ENCODE results near the gene TOMM20.

- no peak for TF ChIP-seq ZNF274 (IDR thresholded peaks at IDR 0.05; ENCODE audit: low read length)
- no peak for TF ChIP-seq ZNF274 (tag by site-specific recombination; IDR thresholded peaks at IDR 0.05; ENCODE audit: borderline replicate concordance)
- no peak for TF ChIP-seq YY1 (tag by site-specific recombination; IDR thresholded peaks at IDR 0.05)
- TF ChIP-seq ZNF391 (tag by site-specific recombination; IDR thresholded peaks at IDR 0.05; ENCODE audit: borderline replicate concordance, low read depth), result no peak
- TF ChIP-seq CTCF (tag by site-specific recombination; IDR thresholded peaks at IDR 0.05), result no peak
- no peak for TF ChIP-seq GLI4 (tag by site-specific recombination; IDR thresholded peaks at IDR 0.05)
- TF ChIP-seq ZNF561 (tag by site-specific recombination; IDR thresholded peaks at IDR 0.05; ENCODE audit: borderline replicate concordance), result no peak
- TF ChIP-seq ZFP41 (tag by site-specific recombination; IDR thresholded peaks at IDR 0.05; ENCODE audit: borderline replicate concordance), result no peak
Observed at GRCh38 chr1:235088430-235088829, 40.2 kb downstream of the TOMM20 start.
